Lower leg skin (tissue), 4 donors: ENCODE results near the gene RGS7. TPM values are rescaled to one million over a fixed set of nuclear protein-coding genes. Genes with fewer than 3 reads are reported as not detected.
"Not testable (repeated sequence)": the region's sequence is repeated elsewhere in the genome, so short reads cannot be mapped to it uniquely, and the experiment has no call there.

ENCODE experiments used
- DNase-seq, 2 donors: peaks; one replicate each; pipeline ENCODE4 v3.0.0-alpha.2; 2019; ENCODE audit warnings: low spot score in 2 of 2
- H3K4me3 ChIP-seq: fragments of 200-600 bp; sonication (generic); 2 replicates; pipeline ENCODE4 v1.5.1; 2017; ENCODE audit warnings: mild to moderate bottlenecking, low read depth; ENCODE audit not compliant: poor library complexity, severe bottlenecking
- POLR2A ChIP-seq, 2 donors: fragments of 450-650 bp; IDR thresholded peaks; one replicate each; pipeline ENCODE4 v1.6.1; 2016 to 2017; ENCODE audit warnings: antibody characterized with exemption in 2 of 2, mild to moderate bottlenecking in 1 of 2, moderate library complexity in 1 of 2
- WGBS, 2 donors: methylation state at CpG; one replicate each; pipeline ENCODE4 v1.1.5; 2018; 5-methylcytosine and 5-hydroxymethylcytosine counted together
- intact Hi-C: fragments of 100-400 bp; cut with DNase I; formaldehyde crosslinking; loops from one replicate; pipeline ENCODE4 v1.15.0; 2023; ENCODE audit warnings: low total_unique reads
- total RNA-seq, 4 donors: library from RNA; depleted of rRNA; stranded (reverse); fragments of >200 nt; gene quantifications; one replicate each; pipeline ENCODE4 v1.1.0, GENCODE V29; 2016
- TF ChIP-seq, protein P1 (sequence below), 3 donors: fragments of 450-650 bp; IDR thresholded peaks; one replicate each; pipeline ENCODE4 v1.5.1; 2016; ENCODE audit warnings: antibody characterized with exemption in 3 of 3, mild to moderate bottlenecking in 3 of 3, moderate library complexity in 2 of 3

RGS7 gene
- total RNA-seq, 4 donors from 2014 or later, result not detected

GRCh38 chr1:240888787-240889048, 468.3 kb downstream of the RGS7 start:
- intact Hi-C loops, result no loop called here

GRCh38 chr1:240888039-240888786, 468.8 kb downstream of the RGS7 start:
- 58 to 62% methylated on average over 15 of the region's 15 CpGs for WGBS, 2 donors
- TF ChIP-seq, protein P1, sequence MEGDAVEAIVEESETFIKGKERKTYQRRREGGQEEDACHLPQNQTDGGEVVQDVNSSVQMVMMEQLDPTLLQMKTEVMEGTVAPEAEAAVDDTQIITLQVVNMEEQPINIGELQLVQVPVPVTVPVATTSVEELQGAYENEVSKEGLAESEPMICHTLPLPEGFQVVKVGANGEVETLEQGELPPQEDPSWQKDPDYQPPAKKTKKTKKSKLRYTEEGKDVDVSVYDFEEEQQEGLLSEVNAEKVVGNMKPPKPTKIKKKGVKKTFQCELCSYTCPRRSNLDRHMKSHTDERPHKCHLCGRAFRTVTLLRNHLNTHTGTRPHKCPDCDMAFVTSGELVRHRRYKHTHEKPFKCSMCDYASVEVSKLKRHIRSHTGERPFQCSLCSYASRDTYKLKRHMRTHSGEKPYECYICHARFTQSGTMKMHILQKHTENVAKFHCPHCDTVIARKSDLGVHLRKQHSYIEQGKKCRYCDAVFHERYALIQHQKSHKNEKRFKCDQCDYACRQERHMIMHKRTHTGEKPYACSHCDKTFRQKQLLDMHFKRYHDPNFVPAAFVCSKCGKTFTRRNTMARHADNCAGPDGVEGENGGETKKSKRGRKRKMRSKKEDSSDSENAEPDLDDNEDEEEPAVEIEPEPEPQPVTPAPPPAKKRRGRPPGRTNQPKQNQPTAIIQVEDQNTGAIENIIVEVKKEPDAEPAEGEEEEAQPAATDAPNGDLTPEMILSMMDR (IDR thresholded peaks at IDR 0.05), result no peak
- TF ChIP-seq POLR2A (IDR thresholded peaks at IDR 0.05), result no peak
- intact Hi-C loops, result no loop called here
- no peak for DNase-seq
- H3K4me3 ChIP-seq, result no peak overlapping the region

More at GRCh38 chr1:240888787-240889048, 468.3 kb downstream of the RGS7 start:
- no peak for DNase-seq
- 94 to 95% methylated on average over 11 of the region's 11 CpGs for WGBS, 2 donors
- TF ChIP-seq POLR2A (IDR thresholded peaks at IDR 0.05), result no peak
- TF ChIP-seq, protein P1 (IDR thresholded peaks at IDR 0.05), result no peak
- H3K4me3 ChIP-seq, result no peak overlapping the region

- no peak for DNase-seq
- no peak for TF ChIP-seq POLR2A (IDR thresholded peaks at IDR 0.05)
- TF ChIP-seq, protein P1 (IDR thresholded peaks at IDR 0.05), result no peak
- H3K4me3 ChIP-seq, result no peak overlapping the region
- WGBS, 2 donors, result 80 to 92% methylated on average over 3 of the region's 3 CpGs
- intact Hi-C loops, result no loop called here
Observed at GRCh38 chr1:240883490-240883889, 473.5 kb downstream of the RGS7 start.

GRCh38 chr1:240882656-240883308, 474.2 kb downstream of the RGS7 start:
- H3K4me3 ChIP-seq, DNase-seq, intact Hi-C loops: not testable (repeated sequence)
- WGBS, 2 donors, result 92 to 94% methylated on average over 6 of the region's 6 CpGs

DNA sequence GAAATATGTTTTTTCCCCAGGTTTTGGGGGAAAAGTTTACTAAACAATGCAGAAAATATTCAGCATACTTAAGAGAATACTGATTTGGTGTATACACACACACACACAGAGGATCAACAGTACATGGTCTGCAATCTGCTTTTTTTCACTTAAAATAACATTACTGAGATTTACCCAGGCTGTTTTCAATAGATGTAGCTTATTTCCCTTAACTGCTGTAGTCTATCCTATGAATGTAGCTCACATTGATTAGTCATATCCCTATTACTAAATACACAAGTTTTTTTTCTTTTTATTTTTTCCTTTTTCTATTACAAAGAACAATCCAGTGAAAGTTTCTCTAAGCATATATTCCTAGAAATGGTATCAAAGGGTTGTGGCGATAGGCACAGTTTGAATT, 478.4 kb downstream of the RGS7 start:
- WGBS, 2 donors, result 85 to 86% methylated on average over 1 of the region's 1 CpG
- H3K4me3 ChIP-seq, result no peak overlapping the region
- intact Hi-C loops, result no loop called here
- TF ChIP-seq, protein P1 (IDR thresholded peaks at IDR 0.05), result no peak
- TF ChIP-seq POLR2A (IDR thresholded peaks at IDR 0.05), result no peak
- no peak for DNase-seq

DNA sequence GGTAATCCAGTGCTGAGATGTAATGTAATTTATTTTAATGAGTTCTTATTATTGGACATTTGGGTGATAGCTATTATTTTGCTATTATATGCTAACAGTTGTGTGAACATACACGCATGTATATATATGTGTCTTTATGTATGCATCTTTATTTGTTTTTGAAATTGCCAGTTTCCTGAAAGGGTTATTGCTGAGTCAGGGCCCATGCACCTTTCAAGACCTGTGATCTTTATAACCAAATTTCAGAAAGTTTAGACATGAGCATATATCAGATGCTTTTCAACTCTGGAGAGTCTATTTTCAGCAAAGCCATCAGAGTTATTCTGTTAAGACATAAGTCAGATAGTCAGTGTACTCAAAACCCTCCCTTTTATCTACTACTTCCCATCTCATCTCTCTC, 479.4 kb downstream of the RGS7 start:
- 95 to 97% methylated on average over 1 of the region's 1 CpG for WGBS, 2 donors
- DNase-seq, result no peak

More for the DNA sequence above, 479.4 kb downstream of the RGS7 start:
- H3K4me3 ChIP-seq, result no peak overlapping the region
- intact Hi-C loops, result no loop called here
- TF ChIP-seq, protein P1 (IDR thresholded peaks at IDR 0.05), result no peak
- no peak for TF ChIP-seq POLR2A (IDR thresholded peaks at IDR 0.05)
